HCT116 (cell line): ENCODE measurements around the gene ADGRA3. TPM values are rescaled to one million over a fixed set of nuclear protein-coding genes. Genes with fewer than 3 reads are reported as not detected.
A peak's percentile ranks its signal among the peaks of the same experiment; 100 is the strongest.

Experiments
- ATAC-seq: fragments of 200-7000 bp; cut with Tn5 transposase; 2 replicates; pipeline ENCODE4 v1.9.1; 2020; ENCODE audit warnings: mild to moderate bottlenecking, moderate library complexity
- BruUV-seq: library from RNA; stranded (reverse); fragments of 400-500 nt; replicated peaks from 2 replicates; lab custom pipeline; 2021; lab: Mats Ljungman, UMichigan
- CTCF ChIA-PET: fragments of 300-600 bp; sonication (Branson Sonifier 250); formaldehyde crosslinking; loops from one replicate; lab custom pipeline; 2021; ENCODE audit warnings: antibody characterized with exemption; lab: Charles Lee
- POLR2A ChIA-PET: fragments of 300-600, 350-600 bp; sonication (Branson Sonifier 250); formaldehyde crosslinking; loops from one replicate; lab custom pipeline; 2021; ENCODE audit warnings: antibody characterized with exemption; lab: Charles Lee
- RAD21 ChIA-PET, 2 experiments: fragments of 300-600 bp; sonication (Branson Sonifier 250); formaldehyde crosslinking; loops; one replicate each; lab custom pipeline; 2023; ENCODE audit warnings: low total read pairs in 2 of 2; ENCODE audit not compliant: uncharacterized antibody in 2 of 2, unreplicated experiment in 2 of 2, low non-redundant PET in 1 of 2; lab: Charles Lee
- DNase-seq: peaks from one replicate; pipeline ENCODE4 v3.0.0-alpha.2; 2010; ENCODE audit warnings: low read depth, low spot score
- H2AFZ ChIP-seq: fragments of 200-600 bp; shearing (Covaris generic), sonication (generic); 2 replicates; pipeline ENCODE4 v1.6.1; 2017; ENCODE audit warnings: low read depth, mixed run types, mixed read lengths, antibody characterized with exemption, low read length; ENCODE audit not compliant: poor library complexity, severe bottlenecking
- H3K27ac ChIP-seq: 2 replicates; pipeline ENCODE4 v1.5.1; 2012; ENCODE audit warnings: low read depth, low read length
- H3K27me3 ChIP-seq: fragments of 200-600 bp; sonication (generic); 2 replicates; pipeline ENCODE4 v1.6.1; 2016; ENCODE audit warnings: mixed run types, low read length, mixed read lengths; ENCODE audit not compliant: insufficient read depth
- H3K36me3 ChIP-seq, 2 experiments: fragments of 200-500 bp in 1 of 2; fragments of 200-600 bp in 1 of 2; sonication (Bioruptor generic) in 1 of 2; sonication (generic) in 1 of 2; 2 replicates each; pipeline versions ENCODE4 v1.5.1 to v1.6.1; 2014 to 2016; ENCODE audit warnings: low read length in 2 of 2, inconsistent platforms in 1 of 2, mixed read lengths in 1 of 2, mixed run types in 1 of 2; ENCODE audit not compliant: insufficient read depth in 2 of 2, control insufficient read depth in 1 of 2
- H3K4me1 ChIP-seq, 2 experiments: fragments of 200-600 bp in 1 of 2; sonication (generic) in 1 of 2; 2 replicates each; pipeline versions ENCODE4 v1.5.1 to v1.6.1; 2012 to 2017; ENCODE audit warnings: low read length in 2 of 2, inconsistent platforms in 1 of 2, mild to moderate bottlenecking in 1 of 2, mixed read lengths in 1 of 2, mixed run types in 1 of 2, moderate library complexity in 1 of 2; ENCODE audit not compliant: insufficient read depth in 2 of 2, control insufficient read depth in 1 of 2
- H3K4me2 ChIP-seq: fragments of 200-600 bp; sonication (generic); 2 replicates; pipeline ENCODE4 v1.6.1; 2017; ENCODE audit warnings: mixed run types, low read length, mixed read lengths
- H3K4me3 ChIP-seq, 2 experiments: fragments of 200-600 bp in 1 of 2; sonication (generic) in 1 of 2; replicated peaks in 1 of 2; 2 replicates each; pipeline ENCODE4 v1.5.1; 2011 to 2016; ENCODE audit warnings: low read length in 2 of 2, control low read depth in 1 of 2, low read depth in 1 of 2, mild to moderate bottlenecking in 1 of 2, mixed read lengths in 1 of 2, mixed run types in 1 of 2
- H3K79me2 ChIP-seq: fragments of 200-600 bp; sonication (generic); 2 replicates; pipeline ENCODE4 v1.6.1; 2017; ENCODE audit warnings: mild to moderate bottlenecking, mixed run types, low read length, moderate library complexity, mixed read lengths; ENCODE audit not compliant: insufficient read depth
- H3K9ac ChIP-seq: fragments of 200-600 bp; sonication (generic); 2 replicates; pipeline ENCODE4 v1.6.1; 2016; ENCODE audit warnings: low read length, mixed read lengths
- H3K9me2 ChIP-seq: fragments of 200-600 bp; sonication (generic), shearing (Covaris generic); 2 replicates; pipeline ENCODE4 v1.6.1; 2017; ENCODE audit warnings: mixed run types, mild to moderate bottlenecking, moderate library complexity; ENCODE audit not compliant: insufficient read depth
- H3K9me3 ChIP-seq, 2 experiments: fragments of 200-500 bp in 1 of 2; fragments of 200-600 bp in 1 of 2; sonication (Bioruptor generic) in 1 of 2; sonication (generic) in 1 of 2; 2 replicates each; pipeline ENCODE4 v1.6.1; 2014 to 2017; ENCODE audit warnings: low read length in 2 of 2, mixed read lengths in 2 of 2, inconsistent platforms in 1 of 2, low read depth in 1 of 2, mild to moderate bottlenecking in 1 of 2, mixed run types in 1 of 2, moderate library complexity in 1 of 2; ENCODE audit not compliant: control insufficient read depth in 1 of 2, insufficient read depth in 1 of 2
- H4K20me1 ChIP-seq: fragments of 200-600 bp; sonication (generic), shearing (Covaris generic); 2 replicates; pipeline ENCODE4 v1.6.1; 2017; ENCODE audit warnings: mixed run types, mild to moderate bottlenecking, moderate library complexity; ENCODE audit not compliant: insufficient read depth
- CTCF ChIP-seq, 3 experiments: fragments of 200-600 bp in 1 of 3; sonication (generic) in 1 of 3; IDR thresholded peaks in 2 of 3; conservative IDR thresholded peaks in 1 of 3; 2 replicates each; pipeline ENCODE4 v1.5.1; 2012 to 2017; ENCODE audit warnings: low read depth in 2 of 3, low read length in 2 of 3, antibody characterized with exemption in 1 of 3, borderline replicate concordance in 1 of 3, control low read depth in 1 of 3, mild to moderate bottlenecking in 1 of 3, mixed read lengths in 1 of 3, mixed run types in 1 of 3, moderate library complexity in 1 of 3; ENCODE audit not compliant: insufficient read depth in 1 of 3
- FOSL1 ChIP-seq: IDR thresholded peaks from 2 replicates; pipeline ENCODE4 v1.6.1; 2012; ENCODE audit warnings: low read depth
- RAD21 ChIP-seq: IDR thresholded peaks from 2 replicates; pipeline ENCODE4 v1.6.1; 2012; ENCODE audit warnings: low read depth, mild to moderate bottlenecking
- TCF7L2 ChIP-seq: IDR thresholded peaks from 2 replicates; pipeline ENCODE4 v1.7.0; 2011; ENCODE audit warnings: borderline replicate concordance, inconsistent platforms; ENCODE audit not compliant: insufficient read depth, insufficient read length; ENCODE audit errors: extremely low read depth
- ZFX ChIP-seq: fragments of 450-650 bp; IDR thresholded peaks from 2 replicates; pipeline ENCODE4 v1.6.1; 2017
- intact Hi-C: fragments of 100-400 bp; cut with micrococcal nuclease; formaldehyde crosslinking; loops from 2 replicates; pipeline ENCODE4 v1.10.0; 2022
- total RNA-seq: library from RNA; stranded (reverse); gene quantifications from one replicate; pipeline ENCODE4 v1.2.1, GENCODE V29; 2021; ENCODE audit not compliant: unreplicated experiment
- TF ChIP-seq, protein P1 (sequence below): IDR thresholded peaks from 2 replicates; pipeline ENCODE4 v1.6.1; 2012

ADGRA3 gene
- total RNA-seq, 1 experiment from 2014 or later, result 43.0 TPM

DNA sequence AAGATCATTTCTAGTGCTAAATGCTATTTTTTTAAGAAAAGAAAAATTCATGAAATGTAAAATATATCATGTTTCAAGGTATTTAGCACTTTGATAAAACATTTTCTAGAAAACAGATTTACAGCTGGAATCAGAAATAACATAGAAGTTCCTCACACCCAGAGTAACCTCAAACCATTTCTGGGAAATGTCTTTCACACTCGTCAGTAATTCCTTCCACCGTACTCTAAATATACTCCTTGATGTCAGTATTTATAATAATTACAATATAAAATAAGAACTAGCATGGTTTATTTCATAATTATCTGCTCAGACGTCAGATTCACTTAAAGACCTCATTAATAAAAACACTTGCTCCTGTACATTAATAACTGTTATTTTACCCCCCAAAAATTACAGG, 103.9 kb downstream of the ADGRA3 start:
- no peaks in the 10 kb centered on the region for H3K4me1 ChIP-seq
- BruUV-seq, result no TSS peak
- no peaks in the 10 kb centered on the region for H3K27me3 ChIP-seq
- POLR2A ChIA-PET, result no interaction called here
- H3K4me2 ChIP-seq, result no peak overlapping the region
- CTCF ChIA-PET, result no interaction called here
- no peak for DNase-seq
- H3K4me3 ChIP-seq, result no peak overlapping the region
- no peak overlapping the region for H3K9ac ChIP-seq
- no peak overlapping the region for H2AFZ ChIP-seq
- no peak for ATAC-seq
- no peak overlapping the region for H3K27ac ChIP-seq
- RAD21 ChIA-PET, result no interaction called here
- no peaks in the 10 kb centered on the region for H3K9me3 ChIP-seq
- intact Hi-C loops, result no loop called here
- H3K9me2 ChIP-seq, result no peaks in the 10 kb centered on the region
- peaks cover 8% of the 10 kb centered on the region; the same call in 1 of the 2 replicates for H4K20me1 ChIP-seq
- H3K36me3 ChIP-seq, result 0 out of 4 replicates have a peak, but pooled peaks cover 0 to 6% of the 10 kb centered on the region in 2 experiments
- TF ChIP-seq ZFX (no peak), TCF7L2 (no peak)
- TF ChIP-seq, protein P1, sequence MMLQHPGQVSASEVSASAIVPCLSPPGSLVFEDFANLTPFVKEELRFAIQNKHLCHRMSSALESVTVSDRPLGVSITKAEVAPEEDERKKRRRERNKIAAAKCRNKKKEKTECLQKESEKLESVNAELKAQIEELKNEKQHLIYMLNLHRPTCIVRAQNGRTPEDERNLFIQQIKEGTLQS, result no peak
- no peaks in the 10 kb centered on the region for H3K79me2 ChIP-seq

DNA sequence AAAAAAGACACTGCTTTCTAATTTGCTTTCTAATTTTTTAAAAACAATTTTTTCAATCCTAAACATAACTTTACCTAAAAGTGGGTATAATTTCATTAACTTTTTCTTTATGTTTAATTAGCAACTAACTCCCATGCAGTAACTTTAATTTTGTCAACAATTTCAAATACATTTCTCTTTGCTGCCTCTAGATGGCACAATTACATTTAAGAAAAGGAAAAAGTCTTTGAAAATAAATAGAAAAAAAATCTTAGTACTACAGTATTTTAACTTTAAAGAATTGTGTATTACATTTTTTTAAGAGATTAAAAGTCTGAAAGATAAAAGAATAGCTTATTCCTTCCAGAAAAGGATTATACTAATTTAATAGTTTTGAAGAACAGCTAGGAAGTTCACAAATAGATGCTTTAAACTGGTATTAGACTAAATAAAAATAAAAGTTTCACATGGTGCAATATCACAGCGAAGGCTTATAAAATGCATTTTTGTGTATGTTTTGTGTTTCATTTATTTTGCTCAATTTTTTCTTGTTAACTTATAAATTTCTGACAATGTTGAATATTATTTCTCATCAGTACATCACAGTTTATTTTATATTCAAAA, 105.1 kb downstream of the ADGRA3 start:
- no peak for DNase-seq
- Histone ChIP-seq H4K20me1 (peaks cover 8% of the 10 kb centered on the region; the same call in 1 of the 2 replicates), H3K9ac (no peak overlapping the region), H3K4me1 (no peaks in the 10 kb centered on the region), H3K9me2 (no peaks in the 10 kb centered on the region), H3K79me2 (no peaks in the 10 kb centered on the region), H3K4me2 (no peak overlapping the region), H2AFZ (no peak overlapping the region), H3K9me3 (no peaks in the 10 kb centered on the region), H3K4me3 (no peak overlapping the region), H3K36me3 (0 out of 4 replicates have a peak, but pooled peaks cover 0 to 6% of the 10 kb centered on the region in 2 experiments), H3K27me3 (no peaks in the 10 kb centered on the region), H3K27ac (no peak overlapping the region)
- no TSS peak for BruUV-seq
- ATAC-seq, result no peak
- TF ChIP-seq RAD21 (peak; percentile 61), FOSL1 (no peak), CTCF (IDR thresholded peaks at IDR 0.05 in 2 of 3, conservative IDR thresholded peaks at IDR 0.05 in 1 of 3; ENCODE audit: borderline replicate concordance in 1 of 3, insufficient read depth in 1 of 3, low read depth in 2 of 3, low read length in 2 of 3) (peak; percentile 24 to 58 (median 46); a peak in 3 of 6 replicates)
- ChIA-PET RAD21 (no interaction called here), POLR2A (no interaction called here), CTCF (interaction anchor here (0.6 to 1.9 kb wide), 3 partner anchors 34 to 269 kb away, joined by 3 to 24 read pairs (median 4); no protein-coding TSS in a partner anchor)
- intact Hi-C loops, result loop anchor here (1.0 kb wide), 2 partner anchors 197 to 280 kb away; no protein-coding TSS in a partner anchor
